Activated T-helper 1 cell treated with anti-CD3 and anti-CD28 coated beads, Interleukin-12 subunit alpha, Interleukin-12 subunit beta, Interleukin-2, Interleukin-4 antibody, amounts not matched to agents 30 ng/mL and 10 ng/mL and 1 ng/mL, durations not matched to agents 14 hours and 24 hours and 36 hours (primary cell): ENCODE data around the gene AKAP5. TPM values are rescaled to one million over a fixed set of nuclear protein-coding genes. Genes with fewer than 3 reads are reported as not detected.

Experiments
- total RNA-seq: library from RNA; stranded (reverse); gene quantifications from 2 replicates; pipeline ENCODE4 v1.2.3, GENCODE V29; 2022

The AKAP5 gene
- total RNA-seq, 1 donor from 2014 or later: 1.1 TPM

Other genes with a start within 250 kb of the AKAP5 start
- gene ESR2, start 171.1 kb upstream of the AKAP5 start, total RNA-seq: 0.10 and 0.15 TPM in 2 replicates
- 241 and 244 TPM in 2 replicates for gene MTHFD1, start 77.1 kb upstream of the AKAP5 start, total RNA-seq
- 18.6 and 19.6 TPM in 2 replicates for gene ZBTB25, start 38.3 kb downstream of the AKAP5 start, total RNA-seq
- 41.2 and 46.8 TPM in 2 replicates for gene ZBTB1, start 39.3 kb downstream of the AKAP5 start, total RNA-seq
- 11.2 and 11.6 TPM in 2 replicates for gene HSPA2, start 75.2 kb downstream of the AKAP5 start, total RNA-seq
- gene PPP1R36, start 84.5 kb downstream of the AKAP5 start, total RNA-seq: not detected in 2 replicates
- gene PLEKHG3, start 238.9 kb downstream of the AKAP5 start, total RNA-seq: 5.5 and 6.2 TPM in 2 replicates